ENCODE measurements around the gene ABI3BP.

DNA sequence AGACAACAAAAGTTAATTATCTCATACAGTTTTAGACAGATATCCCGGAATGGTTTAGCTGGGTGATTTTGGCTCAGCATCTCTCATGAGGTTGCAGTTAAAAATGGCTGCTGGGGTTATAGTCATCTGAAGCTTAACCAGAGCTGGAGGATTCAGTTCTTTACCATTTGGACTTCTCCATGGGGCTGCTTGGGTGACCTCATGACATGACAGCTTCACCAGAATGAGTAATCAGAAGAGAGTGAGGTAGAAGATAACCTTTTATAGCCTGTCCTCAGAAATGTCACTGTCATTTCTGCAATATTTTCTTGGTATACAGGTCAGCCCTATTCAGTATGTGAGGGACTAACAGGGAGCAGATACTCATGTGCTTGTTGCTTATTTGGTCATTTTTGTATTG, 253.0 kb downstream of the ABI3BP start:
- TF ChIP-seq TCF7 (CRISPR knock-in tag; IDR thresholded peaks at IDR 0.05; ENCODE audit: low read depth) (no peak), GABPB1 (CRISPR knock-in tag; IDR thresholded peaks at IDR 0.05) (no peak), ZBTB21 (CRISPR knock-in tag; IDR thresholded peaks at IDR 0.05; ENCODE audit: borderline replicate concordance) (no peak)
- TF ChIP-seq, protein P1, sequence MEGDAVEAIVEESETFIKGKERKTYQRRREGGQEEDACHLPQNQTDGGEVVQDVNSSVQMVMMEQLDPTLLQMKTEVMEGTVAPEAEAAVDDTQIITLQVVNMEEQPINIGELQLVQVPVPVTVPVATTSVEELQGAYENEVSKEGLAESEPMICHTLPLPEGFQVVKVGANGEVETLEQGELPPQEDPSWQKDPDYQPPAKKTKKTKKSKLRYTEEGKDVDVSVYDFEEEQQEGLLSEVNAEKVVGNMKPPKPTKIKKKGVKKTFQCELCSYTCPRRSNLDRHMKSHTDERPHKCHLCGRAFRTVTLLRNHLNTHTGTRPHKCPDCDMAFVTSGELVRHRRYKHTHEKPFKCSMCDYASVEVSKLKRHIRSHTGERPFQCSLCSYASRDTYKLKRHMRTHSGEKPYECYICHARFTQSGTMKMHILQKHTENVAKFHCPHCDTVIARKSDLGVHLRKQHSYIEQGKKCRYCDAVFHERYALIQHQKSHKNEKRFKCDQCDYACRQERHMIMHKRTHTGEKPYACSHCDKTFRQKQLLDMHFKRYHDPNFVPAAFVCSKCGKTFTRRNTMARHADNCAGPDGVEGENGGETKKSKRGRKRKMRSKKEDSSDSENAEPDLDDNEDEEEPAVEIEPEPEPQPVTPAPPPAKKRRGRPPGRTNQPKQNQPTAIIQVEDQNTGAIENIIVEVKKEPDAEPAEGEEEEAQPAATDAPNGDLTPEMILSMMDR (IDR thresholded peaks at IDR 0.05): no peak
- TF ChIP-seq, protein P2, sequence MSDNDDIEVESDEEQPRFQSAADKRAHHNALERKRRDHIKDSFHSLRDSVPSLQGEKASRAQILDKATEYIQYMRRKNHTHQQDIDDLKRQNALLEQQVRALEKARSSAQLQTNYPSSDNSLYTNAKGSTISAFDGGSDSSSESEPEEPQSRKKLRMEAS (CRISPR knock-in tag; IDR thresholded peaks at IDR 0.05): no peak
- TF ChIP-seq, protein P3, sequence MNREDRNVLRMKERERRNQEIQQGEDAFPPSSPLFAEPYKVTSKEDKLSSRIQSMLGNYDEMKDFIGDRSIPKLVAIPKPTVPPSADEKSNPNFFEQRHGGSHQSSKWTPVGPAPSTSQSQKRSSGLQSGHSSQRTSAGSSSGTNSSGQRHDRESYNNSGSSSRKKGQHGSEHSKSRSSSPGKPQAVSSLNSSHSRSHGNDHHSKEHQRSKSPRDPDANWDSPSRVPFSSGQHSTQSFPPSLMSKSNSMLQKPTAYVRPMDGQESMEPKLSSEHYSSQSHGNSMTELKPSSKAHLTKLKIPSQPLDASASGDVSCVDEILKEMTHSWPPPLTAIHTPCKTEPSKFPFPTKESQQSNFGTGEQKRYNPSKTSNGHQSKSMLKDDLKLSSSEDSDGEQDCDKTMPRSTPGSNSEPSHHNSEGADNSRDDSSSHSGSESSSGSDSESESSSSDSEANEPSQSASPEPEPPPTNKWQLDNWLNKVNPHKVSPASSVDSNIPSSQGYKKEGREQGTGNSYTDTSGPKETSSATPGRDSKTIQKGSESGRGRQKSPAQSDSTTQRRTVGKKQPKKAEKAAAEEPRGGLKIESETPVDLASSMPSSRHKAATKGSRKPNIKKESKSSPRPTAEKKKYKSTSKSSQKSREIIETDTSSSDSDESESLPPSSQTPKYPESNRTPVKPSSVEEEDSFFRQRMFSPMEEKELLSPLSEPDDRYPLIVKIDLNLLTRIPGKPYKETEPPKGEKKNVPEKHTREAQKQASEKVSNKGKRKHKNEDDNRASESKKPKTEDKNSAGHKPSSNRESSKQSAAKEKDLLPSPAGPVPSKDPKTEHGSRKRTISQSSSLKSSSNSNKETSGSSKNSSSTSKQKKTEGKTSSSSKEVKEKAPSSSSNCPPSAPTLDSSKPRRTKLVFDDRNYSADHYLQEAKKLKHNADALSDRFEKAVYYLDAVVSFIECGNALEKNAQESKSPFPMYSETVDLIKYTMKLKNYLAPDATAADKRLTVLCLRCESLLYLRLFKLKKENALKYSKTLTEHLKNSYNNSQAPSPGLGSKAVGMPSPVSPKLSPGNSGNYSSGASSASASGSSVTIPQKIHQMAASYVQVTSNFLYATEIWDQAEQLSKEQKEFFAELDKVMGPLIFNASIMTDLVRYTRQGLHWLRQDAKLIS (CRISPR knock-in tag; IDR thresholded peaks at IDR 0.05; ENCODE audit: borderline replicate concordance): no peak
